OCI-LY1 (cell line): ENCODE data around the gene VARS2.

Source experiments
- H2AFZ ChIP-seq: fragments of 200-600 bp; sonication (generic), shearing (Covaris generic); 2 replicates; pipeline ENCODE4 v1.6.0; 2014; ENCODE audit warnings: antibody characterized with exemption, mild to moderate bottlenecking, low read length
- H3F3A ChIP-seq: fragments of 200-600 bp; sonication (generic), shearing (Covaris generic); 2 replicates; pipeline ENCODE4 v1.6.0; 2014; ENCODE audit warnings: mild to moderate bottlenecking, antibody characterized with exemption, low read length, moderate library complexity; ENCODE audit not compliant: insufficient read depth
- H3K27ac ChIP-seq: fragments of 200-600 bp; sonication (generic); 2 replicates; pipeline ENCODE4 v1.5.1; 2014; ENCODE audit warnings: low read length, mixed run types, mild to moderate bottlenecking, low read depth; ENCODE audit not compliant: poor library complexity, severe bottlenecking
- H3K27me3 ChIP-seq: fragments of 200-600 bp; sonication (generic); 2 replicates; pipeline ENCODE4 v1.6.0; 2014; ENCODE audit warnings: antibody characterized with exemption, mild to moderate bottlenecking, low read length, moderate library complexity; ENCODE audit not compliant: insufficient read depth
- H3K36me3 ChIP-seq: fragments of 200-600 bp; sonication (generic); 2 replicates; pipeline ENCODE4 v1.6.1; 2014; ENCODE audit warnings: mild to moderate bottlenecking, antibody characterized with exemption, low read length, moderate library complexity, mixed read lengths; ENCODE audit not compliant: insufficient read depth
- H3K4me1 ChIP-seq: fragments of 200-600 bp; sonication (generic); 2 replicates; pipeline ENCODE4 v1.5.1; 2014; ENCODE audit warnings: mild to moderate bottlenecking, low read length, moderate library complexity; ENCODE audit not compliant: insufficient read depth, severe bottlenecking
- H3K4me2 ChIP-seq: fragments of 200-600 bp; sonication (generic), shearing (Covaris generic); 2 replicates; pipeline ENCODE4 v1.6.1; 2014; ENCODE audit warnings: low read length
- H3K4me3 ChIP-seq: fragments of 200-600 bp; sonication (generic); 2 replicates; pipeline ENCODE4 v1.5.1; 2014; ENCODE audit warnings: low read length, low read depth, mild to moderate bottlenecking, mixed read lengths; ENCODE audit not compliant: poor library complexity, severe bottlenecking
- H3K79me2 ChIP-seq: fragments of 200-600 bp; shearing (Covaris generic); 2 replicates; pipeline ENCODE4 v1.6.1; 2016; ENCODE audit warnings: mixed run types, low read length, mixed read lengths; ENCODE audit not compliant: insufficient read depth
- H3K9ac ChIP-seq: fragments of 200-600 bp; sonication (generic), shearing (Covaris generic); 2 replicates; pipeline ENCODE4 v1.6.1; 2014; ENCODE audit warnings: mild to moderate bottlenecking, low read length, mixed read lengths
- H3K9me2 ChIP-seq: fragments of 200-600 bp; sonication (generic), shearing (Covaris generic); 2 replicates; pipeline ENCODE4 v1.6.1; 2014; ENCODE audit warnings: low read depth, mild to moderate bottlenecking, low read length, mixed read lengths
- H3K9me3 ChIP-seq: fragments of 200-600 bp; shearing (Covaris generic); 2 replicates; pipeline ENCODE4 v1.6.1; 2014; ENCODE audit warnings: low read length, mixed read lengths
- H4K20me1 ChIP-seq: fragments of 200-600 bp; sonication (generic), shearing (Covaris generic); 2 replicates; pipeline ENCODE4 v1.6.0; 2016; ENCODE audit warnings: mild to moderate bottlenecking, low read length; ENCODE audit not compliant: insufficient read depth
- CTCF ChIP-seq: fragments of 200-600 bp; sonication (generic), shearing (Covaris generic); IDR thresholded peaks from 2 replicates; pipeline ENCODE4 v1.5.1; 2017; ENCODE audit warnings: mild to moderate bottlenecking, antibody characterized with exemption, low read length, moderate library complexity, mixed read lengths
- EZH2 ChIP-seq: fragments of 200-600 bp; sonication (generic), shearing (Covaris generic); IDR thresholded peaks from 2 replicates; pipeline ENCODE4 v1.8.0; 2017; ENCODE audit warnings: borderline replicate concordance, mixed run types, mild to moderate bottlenecking, antibody characterized with exemption, low read length, moderate library complexity, mixed read lengths

VARS2 gene

GRCh38 chr6:30974490-30975252, 60.6 kb downstream of the VARS2 start:
- no peak overlapping the region for H3K4me3 ChIP-seq
- no peak overlapping the region for H2AFZ ChIP-seq
- no peaks in the 10 kb centered on the region for H4K20me1 ChIP-seq
- H3K4me2 ChIP-seq = no peak overlapping the region
- H3K79me2 ChIP-seq = no peaks in the 10 kb centered on the region
- peaks cover 3% of the 10 kb centered on the region; the same call in 1 of the 2 replicates for H3K27me3 ChIP-seq
- H3K9me3 ChIP-seq = no peaks in the 10 kb centered on the region
- H3K9me2 ChIP-seq = no peaks in the 10 kb centered on the region
- no peak overlapping the region for H3K9ac ChIP-seq
- H3F3A ChIP-seq = no peaks in the 10 kb centered on the region
- no peak overlapping the region for H3K27ac ChIP-seq
- no peaks in the 10 kb centered on the region for H3K36me3 ChIP-seq
- no peaks in the 10 kb centered on the region for H3K4me1 ChIP-seq
- TF ChIP-seq EZH2 (no peak), CTCF (no peak)
